ENCODE measurements around the gene FOXA2.

- TF ChIP-seq CTCF (IDR thresholded peaks at IDR 0.05 in 8 of 11, conservative IDR thresholded peaks at IDR 0.05 in 3 of 11) (no peak), POLR2A (IDR thresholded peaks at IDR 0.05) (no peak)
These were observed 17.3 kb downstream of the FOXA2 start for GRCh38 chr20:22566876-22567658.

Measured in spleen (tissue), 7 donors.